Left ventricle myocardium superior (tissue), 1 donor: Measurements from ENCODE around the gene CDH13. TPM values are rescaled to one million over a fixed set of nuclear protein-coding genes. Genes with fewer than 3 reads are reported as not detected.

ENCODE experiments used
- ATAC-seq: fragments of 200-7000 bp; cut with Tn5 transposase; one replicate; pipeline ENCODE4 v1.9.1; 2020; ENCODE audit warnings: mild to moderate bottlenecking, moderate library complexity
- DNase-seq: peaks from one replicate; pipeline ENCODE4 v3.0.0-alpha.2; 2020
- intact Hi-C: fragments of 100-400 bp; cut with micrococcal nuclease; formaldehyde crosslinking; loops from one replicate; pipeline ENCODE4 v1.11.0; 2022
- total RNA-seq: library from RNA; stranded (reverse); fragmentation: NEBNext Ultra II Directional; extraction: Animal tissue kit (Norgen Biotek cat#: 25700); gene quantifications from one replicate; pipeline ENCODE4 v1.2.1, GENCODE V29; 2021
- donor health status: DM: no; HTN: yes; CAD: no; lungs with severe emphysema.

The CDH13 gene
- total RNA-seq, 1 donor from 2014 or later: 167 TPM

GRCh38 chr16:83501481-83501880 is 874.7 kb downstream of the CDH13 start:
- ATAC-seq: no peak
- DNase-seq: no peak
- intact Hi-C loops: no loop called here

- no peak for ATAC-seq
- intact Hi-C loops: no loop called here
- DNase-seq: no peak
Measured at GRCh38 chr16:83508295-83508694, 881.5 kb downstream of the CDH13 start.

- intact Hi-C loops: no loop called here
- DNase-seq: no peak
- no peak for ATAC-seq
Measured at GRCh38 chr16:83509316-83509715, 882.5 kb downstream of the CDH13 start.

- intact Hi-C loops: no loop called here
- DNase-seq (no peak), ATAC-seq (no peak)
Measured at GRCh38 chr16:83510906-83511305, 884.1 kb downstream of the CDH13 start.

GRCh38 chr16:83513008-83513755 is 886.4 kb downstream of the CDH13 start:
- DNase-seq: no peak
- intact Hi-C loops: no loop called here
- no peak for ATAC-seq

GRCh38 chr16:83515395-83515794 is 888.6 kb downstream of the CDH13 start:
- DNase-seq (no peak), ATAC-seq (no peak)
- intact Hi-C loops: no loop called here

GRCh38 chr16:83516931-83517330 is 890.2 kb downstream of the CDH13 start:
- intact Hi-C loops: no loop called here
- DNase-seq: no peak
- no peak for ATAC-seq

- intact Hi-C loops: no loop called here
- DNase-seq (no peak), ATAC-seq (no peak)
Measured at GRCh38 chr16:83517398-83517797, 890.6 kb downstream of the CDH13 start.

GRCh38 chr16:83520596-83520995 is 893.8 kb downstream of the CDH13 start:
- intact Hi-C loops: no loop called here
- ATAC-seq: peak; percentile 45

GRCh38 chr16:83530293-83530692 is 903.5 kb downstream of the CDH13 start:
- ATAC-seq: no peak
- intact Hi-C loops: no loop called here

More at GRCh38 chr16:83520596-83520995, 893.8 kb downstream of the CDH13 start:
- no peak for DNase-seq

GRCh38 chr16:83532634-83533033 is 905.9 kb downstream of the CDH13 start:
- intact Hi-C loops: no loop called here
- ATAC-seq: no peak
- no peak for DNase-seq

More at GRCh38 chr16:83530293-83530692, 903.5 kb downstream of the CDH13 start:
- no peak for DNase-seq

- DNase-seq (no peak), ATAC-seq (no peak)
- intact Hi-C loops: no loop called here
Measured at GRCh38 chr16:83533193-83533592, 906.4 kb downstream of the CDH13 start.

- ATAC-seq (no peak), DNase-seq (no peak)
- intact Hi-C loops: no loop called here
Measured at GRCh38 chr16:83538707-83539106, 911.9 kb downstream of the CDH13 start.

GRCh38 chr16:83539736-83540490 is 913.1 kb downstream of the CDH13 start:
- ATAC-seq: no peak

GRCh38 chr16:83541231-83541630 is 914.5 kb downstream of the CDH13 start:
- ATAC-seq (no peak), DNase-seq (no peak)
- intact Hi-C loops: no loop called here

More at GRCh38 chr16:83539736-83540490, 913.1 kb downstream of the CDH13 start:
- no peak for DNase-seq
- intact Hi-C loops: no loop called here

GRCh38 chr16:83542491-83542890 is 915.7 kb downstream of the CDH13 start:
- ATAC-seq: no peak
- DNase-seq: no peak
- intact Hi-C loops: no loop called here

GRCh38 chr16:83549316-83550182 is 922.8 kb downstream of the CDH13 start:
- DNase-seq (no peak), ATAC-seq (no peak)
- intact Hi-C loops: no loop called here

GRCh38 chr16:83550183-83550569 is 923.4 kb downstream of the CDH13 start:
- DNase-seq: no peak
- intact Hi-C loops: no loop called here
- ATAC-seq: no peak

GRCh38 chr16:83552228-83552627 is 925.5 kb downstream of the CDH13 start:
- DNase-seq: no peak
- no peak for ATAC-seq
- intact Hi-C loops: no loop called here

GRCh38 chr16:83552930-83553329 is 926.2 kb downstream of the CDH13 start:
- DNase-seq: no peak
- intact Hi-C loops: no loop called here
- no peak for ATAC-seq
